ENCODE results near the gene F3. TPM values are rescaled to one million over a fixed set of nuclear protein-coding genes. Genes with fewer than 3 reads are reported as not detected.

Gene F3
- total and polyA plus RNA-seq, 9 of the 15 experiments (the other 6 are each of a cell fraction or from before 2014, with no cell fraction given), result 0.24 to 0.28 TPM; not detected in 7

DNA sequence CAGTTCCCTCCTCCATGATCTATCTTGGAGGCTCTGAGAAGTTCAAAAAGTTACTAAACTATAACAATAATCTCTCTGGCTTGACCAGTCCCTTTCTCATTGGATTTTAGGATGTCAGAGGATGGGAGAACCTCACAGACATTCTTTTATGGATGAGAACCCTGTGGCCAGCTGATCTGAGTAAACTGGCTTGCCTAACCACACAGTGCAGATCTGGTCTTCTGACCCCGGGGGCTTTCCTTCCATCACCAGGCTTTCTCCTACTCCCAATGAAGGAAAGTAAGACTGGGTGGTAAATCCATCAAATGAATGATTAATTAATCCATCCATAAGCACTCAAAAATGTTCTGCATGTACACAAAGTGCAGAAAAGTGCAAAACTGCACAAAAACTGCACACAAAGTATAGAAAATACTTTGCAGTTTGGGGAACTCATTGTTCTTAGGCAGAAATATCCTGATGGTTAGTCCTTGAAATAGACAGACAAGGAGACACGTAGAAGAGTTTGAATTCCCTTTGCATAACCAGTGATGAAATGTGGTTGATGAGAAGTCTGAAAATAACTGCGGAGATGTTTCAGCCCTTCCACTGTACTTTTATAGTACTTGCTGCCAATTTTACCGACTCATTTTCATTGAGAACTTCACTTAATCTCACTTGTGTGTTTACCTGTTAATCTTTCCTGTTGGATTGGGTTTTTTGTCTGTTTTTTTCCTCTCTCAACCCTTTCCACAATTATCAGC lies 2.5 kb upstream of the F3 start:
- Histone ChIP-seq H3K4me1 (replicated peaks in 1 of 2; ENCODE audit: control insufficient read depth in 2 of 2, insufficient read depth in 2 of 2, low read length in 2 of 2) (peaks cover 3 to 13% of the 10 kb centered on the region in 2 experiments; a peak in 1 of 5 replicates), H3K4me2 (ENCODE audit: insufficient read depth, low read length) (no peak overlapping the region), H3K79me2 (ENCODE audit: control insufficient read depth, insufficient read depth, low read length) (no peaks in the 10 kb centered on the region), H3K36me3 (ENCODE audit: control insufficient read depth, insufficient read depth, low read length) (no peaks in the 10 kb centered on the region), H3K27me3 (ENCODE audit: control insufficient read depth in 2 of 2, insufficient read depth in 2 of 2, low read length in 2 of 2) (peaks cover 11 to 36% of the 10 kb centered on the region in 2 experiments), H4K20me1 (replicated peaks; ENCODE audit: control insufficient read depth, insufficient read depth, low read length) (peaks cover 4% of the 10 kb centered on the region; the same call in 1 of the 2 replicates), H3K27ac (ENCODE audit: extremely low read depth, low read depth, low read length) (no peak overlapping the region), H3K9ac (ENCODE audit: insufficient read depth in 1 of 2, low read depth in 2 of 2, low read length in 2 of 2) (no peak overlapping the region), H3K9me3 (replicated peaks; ENCODE audit: control insufficient read depth, insufficient read depth, low read depth, low read length) (no peaks in the 10 kb centered on the region), H3K4me3 (no peak overlapping the region), H2AFZ (ENCODE audit: low read depth, low read length) (no peak overlapping the region), H3K9me1 (ENCODE audit: control insufficient read depth, insufficient read depth, low read length) (no peaks in the 10 kb centered on the region)
- no peak for FAIRE-seq
- WGBS (ENCODE audit: insufficient coverage, low coverage, missing lambda C conversion rate), result 0% methylated on average over 4 of the region's 4 CpGs
- no peak for DNase-seq (ENCODE audit: extremely low read depth in 1 of 4, low spot score in 3 of 4)
- ChIA-PET CTCF (ENCODE audit: low intra/inter-chr PET ratio) (interaction anchor here (0.5 kb wide), 1 partner anchor 82 kb away, joined by 3 read pairs; no protein-coding TSS in a partner anchor), POLR2A (no interaction called here)
- in situ Hi-C loops (cut with MboI) (no loop called here), intact Hi-C loops (cut with micrococcal nuclease) (no loop called here)
- TF ChIP-seq RAD51 (IDR thresholded peaks at IDR 0.05; ENCODE audit: borderline replicate concordance, low read depth) (no peak), TGIF2 (CRISPR knock-in tag; IDR thresholded peaks at IDR 0.05) (no peak), CBFB (CRISPR knock-in tag; IDR thresholded peaks at IDR 0.05) (no peak), ILF3 (IDR thresholded peaks at IDR 0.05; ENCODE audit: borderline replicate concordance) (no peak), ZNF764 (CRISPR knock-in tag; IDR thresholded peaks at IDR 0.05; ENCODE audit: low read depth) (no peak), IRF2 (CRISPR knock-in tag; IDR thresholded peaks at IDR 0.05) (no peak), MTA2 (IDR thresholded peaks at IDR 0.05; ENCODE audit: low read depth) (no peak)
- ATAC-seq, result no peak
- no TSS peak for BruUV-seq (replicated peaks)

All from K562 (cell line).